Skin epidermis (tissue), 12 donors: ENCODE data around the gene RNU1-3.
"Not testable (repeated sequence)": the region's sequence is repeated elsewhere in the genome, so short reads cannot be mapped to it uniquely, and the experiment has no call there.

Experiments
- H3K27ac ChIP-seq, 21 experiments: fragments of 200-600 bp; sonication (generic) in 11 of 21; one replicate each; pipeline ENCODE4 v1.5.0; 2020; ENCODE audit warnings: mild to moderate bottlenecking in 3 of 21, inconsistent platforms in 2 of 21, moderate library complexity in 2 of 21
- H3K4me3 ChIP-seq, 7 experiments: fragments of 200-600 bp; sonication (generic) in 2 of 7; one replicate each; pipeline ENCODE4 v1.5.0; 2020; ENCODE audit warnings: inconsistent platforms in 2 of 7, mild to moderate bottlenecking in 2 of 7, moderate library complexity in 1 of 7

The RNU1-3 gene

DNA sequence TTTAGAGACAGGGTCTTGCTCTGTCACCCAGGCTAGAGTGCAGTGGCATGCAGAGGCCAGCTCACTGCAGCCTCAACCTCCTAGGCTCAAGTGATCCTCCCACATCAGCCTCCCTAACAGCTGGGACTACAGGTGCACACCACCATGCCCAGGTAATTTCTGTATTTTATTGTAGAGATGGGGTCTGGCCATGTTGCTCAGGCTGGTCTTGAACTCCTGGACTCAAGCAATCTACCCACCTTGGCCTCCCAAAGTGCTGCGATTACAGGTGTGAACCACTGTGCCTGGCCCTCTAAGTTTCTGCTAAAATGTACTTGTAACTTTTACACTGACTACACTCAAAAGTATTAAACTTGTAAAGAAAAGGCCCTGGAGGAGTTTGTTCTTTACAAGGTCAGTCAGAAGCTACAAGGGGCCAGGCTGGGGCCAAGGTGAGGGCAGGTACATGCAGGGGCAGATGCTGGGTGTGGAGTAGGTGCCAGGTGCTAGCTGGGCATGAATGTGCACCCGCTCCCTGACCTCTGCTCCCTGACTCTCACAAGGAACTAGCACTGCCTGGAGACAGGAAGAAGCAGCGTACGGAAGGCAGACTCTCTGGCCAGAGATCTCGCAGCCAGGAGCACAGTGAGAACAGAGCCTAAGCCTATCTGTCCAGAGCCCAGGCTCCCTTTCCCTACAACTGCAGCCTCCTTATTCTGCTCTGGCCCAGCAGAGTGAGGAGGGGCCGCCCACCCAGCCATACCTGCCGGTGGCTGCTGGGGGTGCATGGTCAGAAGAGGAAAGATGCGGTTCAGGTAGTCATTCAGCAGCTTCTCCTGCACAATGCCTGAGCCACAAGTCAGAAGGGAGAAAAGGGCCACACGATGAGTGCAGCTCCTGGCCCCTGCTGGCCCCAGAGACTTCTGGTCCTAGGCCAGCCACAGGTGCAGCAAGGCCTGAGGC lies 24.5 kb downstream of the RNU1-3 start:
- H3K4me3 ChIP-seq = not testable (repeated sequence)
- peak overlapping the region in 1 of 21 experiments; percentile 3 for H3K27ac ChIP-seq

DNA sequence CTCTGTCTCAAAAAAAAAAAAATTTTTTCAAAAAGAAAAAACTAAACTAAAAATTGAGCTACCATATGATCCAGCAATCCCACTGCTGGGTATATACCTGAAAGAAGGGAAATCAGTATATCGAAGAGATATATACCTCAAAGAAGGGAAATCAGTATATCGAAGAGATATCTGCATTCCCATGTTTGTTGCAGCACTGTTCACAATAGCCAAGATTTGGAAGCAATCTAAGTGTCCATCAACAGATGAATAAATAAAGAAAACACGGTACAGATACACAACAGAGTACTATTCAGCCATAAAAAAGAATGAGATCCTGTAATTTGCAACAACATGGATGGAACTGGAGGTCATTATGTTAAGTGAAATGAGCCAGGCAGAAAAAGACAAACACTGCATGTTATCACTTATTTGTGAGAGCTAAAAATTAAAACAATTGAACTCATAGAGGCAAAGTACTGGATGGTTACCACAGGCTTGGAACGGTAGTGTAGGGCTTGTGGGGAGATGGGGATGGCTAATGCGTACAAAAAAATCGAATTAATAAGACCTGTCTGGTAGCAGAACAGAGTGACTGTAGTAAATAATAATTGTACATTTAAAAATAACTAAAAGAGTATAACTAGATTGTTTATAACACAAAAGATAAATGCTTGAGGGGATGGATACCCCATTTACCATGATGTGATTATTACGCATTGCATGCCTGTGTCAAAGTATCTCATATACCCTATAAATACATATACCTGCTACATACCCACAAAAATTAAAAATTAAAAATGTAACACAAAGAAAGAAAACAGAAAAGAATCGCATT lies 25.4 kb downstream of the RNU1-3 start:
- H3K27ac ChIP-seq, H3K4me3 ChIP-seq: not testable (repeated sequence)

DNA sequence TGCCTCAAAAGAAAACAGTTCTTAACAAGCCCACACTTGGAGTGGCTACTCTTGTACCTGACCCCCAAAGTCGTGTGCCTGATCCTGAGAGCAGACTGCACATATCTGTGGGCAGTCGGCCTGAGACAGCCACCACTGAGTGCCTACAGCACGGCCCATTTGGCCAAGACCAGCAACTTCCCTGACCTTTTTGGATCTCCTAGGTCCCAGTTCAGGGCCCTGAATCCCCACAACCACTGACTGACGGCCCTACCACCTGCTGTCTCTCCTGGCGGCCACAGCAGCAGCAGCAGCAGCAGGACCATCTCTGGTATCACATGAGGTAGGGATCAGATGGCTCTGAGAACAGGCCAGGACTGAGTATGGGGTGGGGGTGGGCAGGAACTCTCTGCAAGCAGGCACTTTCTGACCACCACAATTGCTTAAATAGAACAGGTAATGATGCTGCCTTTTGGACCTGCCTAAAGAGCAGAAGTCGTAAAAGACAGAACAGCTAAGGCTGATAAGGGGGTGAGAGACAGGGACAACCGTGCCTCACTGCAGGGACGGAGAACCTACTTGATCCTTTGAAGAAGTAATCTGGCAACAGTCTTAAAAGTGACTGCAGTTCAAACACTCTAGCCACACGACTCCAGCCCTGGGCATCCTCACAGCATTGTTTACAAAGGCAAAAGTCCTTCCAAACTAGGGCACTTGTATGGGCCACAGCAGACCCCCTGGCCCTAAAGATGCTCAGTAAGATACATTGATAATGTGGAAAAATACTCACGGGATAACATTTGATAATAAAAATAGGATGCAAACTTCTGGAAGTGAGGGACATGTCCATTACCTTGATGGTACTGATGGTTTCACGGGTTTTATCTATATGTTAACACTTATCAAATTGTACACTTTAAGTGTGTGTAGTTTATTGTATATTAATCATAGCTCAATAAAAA lies 27.4 kb downstream of the RNU1-3 start:
- H3K27ac ChIP-seq, H3K4me3 ChIP-seq: not testable (repeated sequence)

DNA sequence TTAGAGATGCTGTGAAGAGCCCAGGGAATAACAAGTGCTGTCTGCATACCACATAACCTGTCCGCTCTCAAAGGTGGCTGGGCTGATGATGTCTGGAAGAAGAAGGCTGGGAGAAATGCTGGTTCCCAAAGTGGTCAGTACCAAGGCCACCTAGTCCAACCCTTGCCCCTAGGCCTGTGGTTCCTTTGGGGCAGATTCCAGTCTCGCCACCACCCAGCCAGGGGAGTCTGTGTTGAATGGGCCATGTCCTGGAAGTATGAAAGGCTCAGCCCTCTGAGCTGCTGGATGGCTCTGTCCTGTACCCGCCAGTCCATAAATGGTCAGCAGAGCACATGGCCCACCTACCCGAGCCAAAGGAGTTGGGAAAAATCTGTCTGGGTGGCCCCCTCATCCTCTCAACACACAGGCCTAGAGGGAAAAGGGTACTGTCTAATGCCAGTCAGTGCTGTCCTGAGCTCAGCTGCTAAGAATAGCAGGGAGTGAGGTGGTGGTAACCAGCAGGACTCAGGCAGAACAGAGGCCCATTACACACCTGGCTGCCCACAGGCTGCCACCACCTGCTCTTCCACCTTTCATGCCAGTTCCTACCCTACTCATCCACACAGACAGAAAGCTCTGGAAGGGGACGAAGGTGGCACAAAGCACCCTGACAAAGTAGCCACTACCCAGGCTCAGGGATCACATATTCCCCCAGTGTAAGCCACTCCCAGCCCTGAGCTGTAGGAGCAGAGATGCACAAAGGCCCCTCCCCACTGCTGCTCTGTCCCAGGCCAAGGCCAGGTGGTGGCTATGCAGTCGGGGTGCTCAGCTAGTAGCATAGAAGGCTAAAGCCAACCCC lies 28.6 kb downstream of the RNU1-3 start:
- not testable (repeated sequence) for H3K27ac ChIP-seq, H3K4me3 ChIP-seq

DNA sequence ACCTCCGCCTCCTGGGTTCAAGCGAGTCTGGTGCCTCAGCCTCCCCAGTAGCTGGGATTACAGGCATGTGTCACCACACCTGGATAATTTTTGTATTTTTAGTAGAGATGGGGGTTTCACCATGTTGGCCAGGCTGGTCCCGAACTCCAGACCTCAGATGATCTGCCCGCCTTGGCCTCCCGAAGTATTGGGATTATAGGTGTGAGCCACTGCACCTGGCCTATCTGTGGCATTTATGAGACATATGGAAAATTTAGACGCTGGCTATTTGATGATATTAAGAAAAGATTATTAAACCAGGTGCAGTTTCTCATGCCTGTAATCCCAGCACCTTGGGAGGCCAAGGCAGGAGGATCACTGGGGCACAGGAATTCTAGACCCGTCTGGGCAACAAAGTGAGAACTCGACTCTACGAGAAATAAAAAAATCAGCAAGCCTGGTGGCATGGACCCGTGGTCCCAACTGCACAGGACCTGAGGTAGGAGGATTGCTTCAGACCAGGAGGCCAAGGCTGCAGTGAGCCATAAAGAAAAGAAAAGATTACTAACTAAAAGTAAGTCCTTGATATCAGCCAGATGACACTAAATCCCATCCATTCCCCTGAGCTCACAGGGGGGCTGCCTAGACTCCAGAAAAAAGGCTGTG lies 30.1 kb downstream of the RNU1-3 start:
- not testable (repeated sequence) for H3K27ac ChIP-seq, H3K4me3 ChIP-seq

DNA sequence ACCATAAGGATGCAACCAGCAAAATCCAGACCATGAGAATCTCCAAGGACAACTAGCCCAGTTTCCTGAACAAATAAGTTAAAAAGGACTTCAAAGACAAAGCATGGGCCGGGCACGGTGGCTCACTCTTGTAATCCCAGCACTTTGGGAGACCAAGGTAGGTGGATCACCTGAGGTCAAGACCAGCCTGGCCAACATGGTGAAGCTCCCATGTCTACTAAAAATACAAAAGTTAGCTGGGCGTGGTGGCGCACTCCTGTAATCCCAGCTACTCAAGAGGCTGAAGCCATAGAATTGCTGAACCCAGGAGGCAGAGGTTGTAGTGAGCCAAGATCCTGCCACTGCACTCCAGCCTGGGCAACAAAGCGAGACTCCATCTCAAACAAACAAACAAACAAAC lies 30.8 kb downstream of the RNU1-3 start:
- not testable (repeated sequence) for H3K4me3 ChIP-seq, H3K27ac ChIP-seq

DNA sequence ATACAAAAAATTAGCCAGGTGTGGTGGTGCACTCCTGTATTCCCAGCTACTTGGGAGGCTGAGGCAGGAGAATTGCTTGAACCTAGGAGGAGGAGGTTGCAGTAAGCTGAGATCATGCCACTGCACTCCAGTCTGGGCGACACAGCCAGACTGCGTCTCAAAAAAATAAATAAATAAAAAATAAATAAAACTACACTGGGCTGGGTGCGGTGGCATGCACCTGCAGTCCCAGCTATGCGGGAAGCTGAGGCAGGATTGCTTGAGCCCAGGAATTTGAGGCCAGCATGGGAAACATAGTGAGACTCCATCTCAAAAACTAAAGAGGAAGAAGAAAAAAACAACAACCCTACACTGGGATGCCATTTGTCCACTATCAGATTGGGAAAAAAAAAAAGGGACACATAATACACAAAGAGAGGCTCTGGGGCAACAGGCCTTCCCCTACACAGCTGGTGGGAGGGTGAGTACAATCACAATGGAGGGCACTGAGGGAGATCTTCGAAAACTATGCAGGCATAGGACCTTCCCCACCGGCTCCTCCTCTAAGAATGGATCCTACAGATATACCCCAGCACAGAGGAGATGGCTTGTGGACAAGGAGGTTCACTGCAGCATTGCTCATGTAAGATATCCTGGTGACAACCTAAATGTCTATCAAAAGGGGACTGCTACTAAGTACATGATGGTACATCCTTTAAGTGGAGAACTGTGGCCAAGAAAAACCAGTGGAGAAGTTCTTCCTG lies 33.0 kb downstream of the RNU1-3 start:
- not testable (repeated sequence) for H3K4me3 ChIP-seq, H3K27ac ChIP-seq

DNA sequence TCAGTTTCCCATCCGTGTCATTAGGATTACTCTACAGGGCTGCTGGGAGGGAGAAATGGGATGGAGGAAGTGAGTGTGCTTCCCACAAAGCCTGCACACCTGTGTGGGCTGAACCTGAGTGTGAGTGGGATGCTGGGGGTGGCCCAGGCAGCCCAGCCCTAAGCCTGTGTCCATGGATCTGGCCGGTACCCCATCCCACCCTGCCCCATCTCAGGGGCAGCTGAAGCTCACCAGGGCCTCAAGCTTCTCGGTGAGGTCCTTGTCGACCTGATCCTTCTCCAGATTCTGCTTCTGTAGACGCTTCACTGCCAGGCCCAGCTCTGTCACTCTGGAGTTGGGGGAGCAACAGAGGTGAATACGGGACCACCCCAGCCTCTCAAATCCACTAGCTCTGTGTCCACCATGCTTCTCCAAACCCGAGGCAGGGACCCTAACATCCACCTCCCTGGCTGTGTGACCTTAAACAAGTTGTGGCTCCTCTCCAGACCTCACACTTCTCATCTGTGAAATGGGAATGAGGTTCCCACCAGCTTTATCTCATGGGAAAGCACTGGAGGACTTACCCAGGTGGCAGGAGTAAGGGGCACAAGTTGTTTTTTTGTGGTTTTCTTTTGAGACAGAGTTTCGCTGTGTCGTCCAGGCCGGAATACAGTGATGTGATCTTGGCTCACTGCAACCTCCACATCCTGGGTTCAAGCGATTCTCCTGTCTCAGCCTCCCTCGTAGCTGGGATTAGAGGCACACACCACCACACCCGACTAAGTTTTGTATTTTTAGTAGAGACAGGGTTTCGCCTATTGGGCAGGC lies 34.5 kb downstream of the RNU1-3 start:
- not testable (repeated sequence) for H3K27ac ChIP-seq, H3K4me3 ChIP-seq

DNA sequence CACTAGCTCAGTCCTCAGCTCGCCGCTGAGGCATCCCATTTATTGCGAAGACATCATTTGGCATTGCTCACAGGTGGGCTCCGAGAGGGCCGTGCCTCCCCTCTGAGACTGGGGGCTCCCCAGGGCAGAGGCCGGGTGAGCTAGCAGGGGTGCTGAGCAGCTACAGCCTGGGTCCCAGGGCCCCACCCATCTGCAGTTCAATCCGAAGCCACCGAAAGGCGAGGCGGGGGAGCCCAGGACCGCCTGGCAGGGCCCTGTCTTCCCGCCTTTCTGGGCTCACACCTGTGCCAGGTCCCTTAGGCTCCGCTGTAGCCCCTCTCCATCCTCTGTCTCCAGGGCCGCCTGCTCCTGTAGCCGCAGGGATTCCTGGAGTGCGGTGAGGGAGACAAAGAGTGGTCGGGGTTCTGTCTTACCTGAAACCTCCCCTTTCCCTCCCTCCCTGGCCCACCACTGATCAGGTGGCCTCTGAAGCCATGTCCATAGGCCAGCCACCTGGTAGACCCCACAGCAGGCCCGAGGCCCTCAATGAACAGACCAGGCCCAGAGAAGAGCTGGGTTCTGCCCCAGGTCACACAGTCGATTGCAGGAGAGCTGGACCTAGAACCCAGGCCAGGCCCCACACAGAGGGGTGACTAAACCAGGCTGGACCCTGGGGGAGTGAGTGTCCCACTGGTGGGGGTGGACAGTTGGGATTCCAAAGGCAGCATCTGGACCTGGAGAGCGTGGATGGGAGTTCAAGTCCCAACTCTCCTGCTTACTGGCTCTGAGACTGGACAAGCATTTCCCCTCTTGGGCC lies 35.3 kb downstream of the RNU1-3 start:
- no peak overlapping the region for H3K4me3 ChIP-seq
- H3K27ac ChIP-seq = no peak overlapping the region

DNA sequence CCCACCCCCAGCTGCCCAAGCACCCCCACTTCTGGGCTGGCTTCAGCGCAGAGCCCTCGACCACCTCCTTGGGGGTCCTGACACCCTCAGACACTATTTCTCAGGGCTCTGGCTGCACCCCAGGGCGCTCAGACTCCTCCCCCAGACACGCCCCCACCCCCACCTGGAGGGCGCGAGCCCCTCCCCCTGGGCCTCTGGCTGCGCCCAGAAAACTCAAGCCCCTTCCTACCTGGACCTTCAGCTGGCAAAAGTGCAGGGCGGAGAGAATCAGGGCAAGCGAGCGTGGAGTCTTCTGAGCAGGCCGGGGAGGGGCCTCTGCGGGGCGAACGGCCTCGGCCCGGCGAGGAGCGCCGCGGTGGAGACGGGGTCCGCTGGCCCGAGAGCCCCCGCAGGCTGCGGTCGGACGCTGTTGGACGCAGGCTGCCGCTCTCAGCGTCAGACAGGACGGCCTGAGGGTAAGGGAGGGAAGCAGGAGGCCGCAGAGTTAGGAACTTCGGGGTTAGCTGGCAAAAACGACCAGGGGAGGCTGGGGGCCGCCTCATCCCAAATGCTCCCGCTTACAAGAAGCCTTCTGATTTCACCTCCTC lies 36.0 kb downstream of the RNU1-3 start:
- Histone ChIP-seq H3K27ac (no peak overlapping the region), H3K4me3 (no peak overlapping the region)

DNA sequence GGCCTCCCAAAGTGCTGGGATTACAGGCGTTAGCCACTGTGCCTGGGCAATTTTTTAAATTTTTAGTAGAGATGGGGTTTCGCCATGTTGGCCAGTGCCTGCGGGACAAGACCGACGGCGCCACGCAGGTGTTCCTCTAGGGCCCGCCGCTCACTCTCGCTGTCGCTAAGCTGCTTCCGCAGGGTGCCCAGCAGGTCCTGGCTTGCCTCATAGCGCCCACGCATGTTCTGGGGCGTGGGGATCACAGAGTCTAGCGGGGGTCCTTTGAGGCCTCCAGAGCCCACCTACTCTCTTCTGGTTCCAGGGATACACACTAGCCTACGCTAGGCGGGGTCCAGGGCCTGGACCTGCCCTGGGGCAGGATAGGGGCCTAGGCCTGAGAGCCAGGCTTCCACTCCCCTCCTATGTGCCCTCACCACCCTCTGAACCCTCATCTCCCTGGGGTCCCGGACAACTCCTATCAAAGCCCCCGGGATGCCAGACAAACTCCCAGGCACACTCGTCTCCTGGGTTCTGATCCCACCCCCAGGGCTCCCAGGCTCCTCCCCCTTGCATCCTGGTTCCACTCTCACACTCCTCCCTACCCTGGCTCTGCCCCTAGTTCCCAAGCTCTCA lies 36.7 kb downstream of the RNU1-3 start:
- not testable (repeated sequence) for H3K4me3 ChIP-seq, H3K27ac ChIP-seq

DNA sequence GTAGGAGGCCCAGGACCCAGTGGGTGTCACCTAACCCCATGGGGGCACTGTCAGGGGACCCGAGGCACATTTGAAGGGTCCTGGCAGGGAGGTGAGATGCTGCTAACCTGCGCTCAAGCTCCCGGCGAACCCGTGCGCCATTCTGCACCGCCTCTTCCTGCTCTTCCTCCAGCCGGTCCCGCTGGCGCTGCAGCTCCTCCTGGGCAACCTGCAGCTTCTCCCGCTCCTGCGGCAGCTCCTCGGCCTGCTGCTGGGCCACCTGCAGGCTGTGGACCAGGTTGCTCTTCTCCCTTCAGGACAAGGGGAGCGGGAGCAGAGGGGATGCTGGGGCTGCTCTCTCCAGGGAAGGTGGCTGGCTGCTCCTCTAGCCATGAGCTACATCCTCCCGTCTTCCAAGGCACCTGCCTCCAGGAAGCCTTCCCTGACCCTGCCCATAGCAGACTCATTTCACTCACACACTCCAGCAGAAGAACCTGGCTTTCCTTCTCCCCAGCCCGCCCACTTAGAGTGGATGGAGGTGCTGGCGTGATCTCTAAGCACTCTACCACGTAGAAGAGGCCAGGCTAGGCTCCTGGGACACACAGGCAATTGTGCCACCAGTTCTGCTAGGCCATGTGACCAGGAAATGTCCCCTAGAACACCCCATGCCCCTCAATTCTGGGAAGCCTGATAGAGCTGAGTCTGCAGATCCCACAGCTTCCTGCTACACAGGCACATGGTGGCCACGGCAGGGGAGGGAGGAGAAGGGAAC lies 38.2 kb downstream of the RNU1-3 start:
- H3K4me3 ChIP-seq = no peak overlapping the region
- no peak overlapping the region for H3K27ac ChIP-seq

DNA sequence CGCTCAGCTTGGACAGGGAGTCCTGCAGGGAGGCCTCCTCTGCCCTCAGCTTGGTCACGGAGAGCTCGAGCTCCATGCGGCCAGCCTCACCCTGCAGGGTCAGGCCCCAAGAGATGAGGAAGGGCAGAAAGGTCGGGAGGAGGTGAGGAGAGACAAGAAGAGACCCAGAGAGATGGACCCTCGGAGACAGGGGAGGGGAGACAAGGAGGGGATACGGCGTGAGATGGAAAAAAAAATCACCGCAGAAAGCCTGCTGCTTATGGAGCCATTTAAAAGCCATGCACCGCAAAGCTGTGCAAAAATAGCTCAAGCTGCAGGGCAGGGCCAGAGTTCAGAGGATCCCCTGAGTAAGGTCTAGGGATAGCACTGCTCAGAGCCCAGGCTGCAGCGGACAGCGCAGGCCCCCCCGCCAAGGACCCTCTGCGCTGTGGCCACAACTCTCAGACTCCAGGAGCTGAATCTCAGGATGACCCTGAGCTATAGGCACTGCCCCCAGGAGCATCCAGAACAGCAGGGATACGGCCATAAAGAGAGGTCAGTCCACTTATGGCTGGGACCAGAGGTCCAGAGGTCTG lies 40.3 kb downstream of the RNU1-3 start:
- not testable (repeated sequence) for H3K27ac ChIP-seq, H3K4me3 ChIP-seq
